H9 (cell line): ENCODE measurements around the gene ZMIZ2. TPM values are rescaled to one million over a fixed set of nuclear protein-coding genes. Genes with fewer than 3 reads are reported as not detected.

Experiments used
- DNase-seq: peaks from one replicate; pipeline ENCODE4 v3.0.0-alpha.2; 2017
- H2AFZ ChIP-seq: one replicate; pipeline ENCODE4 v1.6.1; 2013; ENCODE audit warnings: mild to moderate bottlenecking, low read length, control low read depth, moderate library complexity
- H2AK5ac ChIP-seq: 2 replicates; pipeline ENCODE4 v1.6.1; 2013; ENCODE audit warnings: low read length, control low read depth, mixed read lengths; ENCODE audit not compliant: insufficient read length
- H2BK120ac ChIP-seq: one replicate; pipeline ENCODE4 v1.6.1; 2013; ENCODE audit warnings: low read depth, mild to moderate bottlenecking, low read length, control low read depth, inconsistent platforms; ENCODE audit not compliant: poor library complexity, severe bottlenecking
- H2BK12ac ChIP-seq: 2 replicates; pipeline ENCODE4 v1.6.1; 2013; ENCODE audit warnings: low read length, control low read depth, mixed read lengths, low read depth; ENCODE audit not compliant: insufficient read length
- H2BK15ac ChIP-seq: 2 replicates; pipeline ENCODE4 v1.6.1; 2013; ENCODE audit warnings: low read depth, low read length, control low read depth
- H2BK20ac ChIP-seq: one replicate; pipeline ENCODE4 v1.6.1; 2013; ENCODE audit warnings: low read depth, mild to moderate bottlenecking, low read length, control low read depth, inconsistent platforms; ENCODE audit not compliant: poor library complexity, severe bottlenecking
- H2BK5ac ChIP-seq: 2 replicates; pipeline ENCODE4 v1.6.1; 2013; ENCODE audit warnings: low read length, control low read depth, mixed read lengths; ENCODE audit not compliant: insufficient read length
- H3K14ac ChIP-seq: 2 replicates; pipeline ENCODE4 v1.6.1; 2013; ENCODE audit warnings: low read length, control low read depth; ENCODE audit not compliant: insufficient read depth
- H3K18ac ChIP-seq: 2 replicates; pipeline ENCODE4 v1.6.1; 2013; ENCODE audit warnings: low read depth, mild to moderate bottlenecking, mixed read lengths, low read length, control low read depth; ENCODE audit not compliant: insufficient read length
- H3K23ac ChIP-seq: 2 replicates; pipeline ENCODE4 v1.6.1; 2013; ENCODE audit warnings: low read length, control low read depth, mixed read lengths, low read depth; ENCODE audit not compliant: insufficient read length
- H3K23me2 ChIP-seq: 2 replicates; pipeline ENCODE4 v1.6.1; 2013; ENCODE audit warnings: low read depth, mild to moderate bottlenecking, mixed read lengths, low read length, control low read depth; ENCODE audit not compliant: insufficient read length, poor library complexity, severe bottlenecking
- H3K27ac ChIP-seq: 2 replicates; pipeline ENCODE4 v1.5.1; 2013; ENCODE audit warnings: low read length, control low read depth, mixed read lengths, low read depth; ENCODE audit not compliant: insufficient read length
- H3K27me3 ChIP-seq: 2 replicates; pipeline ENCODE4 v1.6.1; 2013; ENCODE audit warnings: low read length, control low read depth, inconsistent platforms; ENCODE audit not compliant: insufficient read depth
- H3K4ac ChIP-seq: 2 replicates; pipeline ENCODE4 v1.6.1; 2013; ENCODE audit warnings: low read depth, mild to moderate bottlenecking, control low read depth, inconsistent platforms, low read length, moderate library complexity
- H3K4me1 ChIP-seq: 2 replicates; pipeline ENCODE4 v1.6.1; 2013; ENCODE audit warnings: low read length, control low read depth, inconsistent platforms; ENCODE audit not compliant: insufficient read depth
- H3K4me2 ChIP-seq: 2 replicates; pipeline ENCODE4 v1.6.1; 2013; ENCODE audit warnings: low read length, control low read depth, mixed read lengths; ENCODE audit not compliant: insufficient read length, insufficient read depth
- H3K56ac ChIP-seq: 2 replicates; pipeline ENCODE4 v1.6.1; 2013; ENCODE audit warnings: low read depth, mild to moderate bottlenecking, mixed read lengths, low read length, control low read depth; ENCODE audit not compliant: insufficient read length
- H3K79me1 ChIP-seq: 2 replicates; pipeline ENCODE4 v1.6.1; 2013; ENCODE audit warnings: low read depth, mild to moderate bottlenecking, moderate library complexity, low read length, control low read depth, inconsistent platforms; ENCODE audit not compliant: insufficient read depth, poor library complexity, severe bottlenecking
- H3K79me2 ChIP-seq: 2 replicates; pipeline ENCODE4 v1.6.1; 2013; ENCODE audit warnings: low read length, control low read depth, inconsistent platforms; ENCODE audit not compliant: insufficient read depth
- H3K9ac ChIP-seq: 2 replicates; pipeline ENCODE4 v1.6.1; 2013; ENCODE audit warnings: low read length, control low read depth, mixed read lengths; ENCODE audit not compliant: insufficient read length; ENCODE audit errors: extremely low read depth
- H3K9me3 ChIP-seq: one replicate; pipeline ENCODE4 v1.6.1; 2013; ENCODE audit warnings: low read depth, low read length, inconsistent platforms; ENCODE audit not compliant: control insufficient read depth
- H3T11ph ChIP-seq: one replicate; pipeline ENCODE4 v1.6.1; 2013; ENCODE audit warnings: mild to moderate bottlenecking, low read length, control low read depth, inconsistent platforms
- H4K20me1 ChIP-seq: one replicate; pipeline ENCODE4 v1.6.1; 2013; ENCODE audit not compliant: control insufficient read depth, insufficient read length, insufficient read depth
- H4K5ac ChIP-seq: 2 replicates; pipeline ENCODE4 v1.6.1; 2013; ENCODE audit warnings: low read depth, mild to moderate bottlenecking, mixed read lengths, low read length, control low read depth; ENCODE audit not compliant: insufficient read length
- H4K8ac ChIP-seq: replicated peaks from 2 replicates; pipeline ENCODE4 v1.6.1; 2013; ENCODE audit warnings: low read length, control low read depth, mixed read lengths, low read depth; ENCODE audit not compliant: insufficient read length
- H4K91ac ChIP-seq: 2 replicates; pipeline ENCODE4 v1.6.1; 2013; ENCODE audit warnings: low read depth, mild to moderate bottlenecking, moderate library complexity, mixed read lengths, low read length, control low read depth; ENCODE audit not compliant: insufficient read length
- H3K27ac Mint-ChIP-seq, 3 experiments: 2 replicates in 2 of 3; 3 replicates in 1 of 3; pipeline ENCODE4 v1.8.0; 2020 to 2021; ENCODE audit warnings: mixed read lengths in 3 of 3, mild to moderate bottlenecking in 1 of 3, moderate library complexity in 1 of 3
- H3K27me3 Mint-ChIP-seq: 2 replicates; pipeline ENCODE4 v1.8.0; 2021; ENCODE audit warnings: low read depth, mild to moderate bottlenecking, moderate library complexity, mixed read lengths
- H3K36me3 Mint-ChIP-seq, 3 experiments: 2 replicates in 2 of 3; 3 replicates in 1 of 3; pipeline ENCODE4 v1.8.0; 2020 to 2021; ENCODE audit warnings: low read depth in 3 of 3, mixed read lengths in 3 of 3; ENCODE audit not compliant: insufficient read depth in 1 of 3
- H3K4me1 Mint-ChIP-seq, 2 experiments: 2 replicates each; pipeline ENCODE4 v1.8.0; 2020; ENCODE audit warnings: mixed read lengths in 2 of 2
- H3K4me3 Mint-ChIP-seq, 2 experiments: 2 replicates in 1 of 2; 3 replicates in 1 of 2; pipeline ENCODE4 v1.8.0; 2020 to 2021; ENCODE audit warnings: mild to moderate bottlenecking in 2 of 2, mixed read lengths in 2 of 2, moderate library complexity in 1 of 2
- H3K9me3 Mint-ChIP-seq, 2 experiments: 2 replicates in 1 of 2; 3 replicates in 1 of 2; pipeline ENCODE4 v1.8.0; 2020; ENCODE audit warnings: mild to moderate bottlenecking in 2 of 2, mixed read lengths in 2 of 2, moderate library complexity in 1 of 2
- CTCF ChIP-seq: fragments of 200-600 bp; sonication (generic); conservative IDR thresholded peaks from 3 replicates; pipeline ENCODE4 v1.8.0; 2021; ENCODE audit warnings: antibody characterized with exemption, mild to moderate bottlenecking
- WGBS: extraction: QIAGEN DNeasy Blood & Tissue Kit; methylation state at CpG from one replicate; pipeline ENCODE4 v1.1.7; 2013; ENCODE audit warnings: missing lambda C conversion rate, low lambda C conversion rate, mixed read lengths; ENCODE audit not compliant: insufficient read length; ENCODE audit errors: extremely low coverage; 5-methylcytosine and 5-hydroxymethylcytosine counted together
- total RNA-seq: library from RNA; stranded (reverse); gene quantifications from 2 replicates; pipeline ENCODE4 v1.2.1, GENCODE V29; 2021

ZMIZ2 gene
- total RNA-seq, 1 experiment from 2014 or later = 72.9 TPM

GRCh38 chr7:44703921-44704320 is 44.7 kb upstream of the ZMIZ2 start:
- Histone ChIP-seq H3K56ac (no peak overlapping the region), H3K23me2 (no peaks in the 10 kb centered on the region), H3K79me2 (no peaks in the 10 kb centered on the region), H2AK5ac (no peak overlapping the region), H3K4me2 (no peak overlapping the region), H3K4me1 (no peaks in the 10 kb centered on the region), H3K9ac (no peak overlapping the region), H2BK12ac (no peak overlapping the region), H2BK20ac (no peak overlapping the region), H2AFZ (no peak overlapping the region), H3T11ph (no peak overlapping the region), H3K4ac (no peak overlapping the region), H3K23ac (no peak overlapping the region), H4K8ac (no peak overlapping the region), H4K91ac (no peak overlapping the region), H3K27me3 (no peaks in the 10 kb centered on the region), H2BK15ac (no peak overlapping the region), H3K14ac (no peak overlapping the region), H3K18ac (no peak overlapping the region), H3K79me1 (no peaks in the 10 kb centered on the region), H4K20me1 (no peaks in the 10 kb centered on the region), H3K27ac (no peak overlapping the region), H3K9me3 (no peaks in the 10 kb centered on the region), H2BK5ac (no peak overlapping the region), H4K5ac (no peak overlapping the region), H2BK120ac (no peak overlapping the region)
- H3K4me3 Mint-ChIP-seq = no peak overlapping the region
- WGBS = no CpG with 5 or more reads among the region's 1 CpG
- H3K27ac Mint-ChIP-seq = no peak overlapping the region
- H3K9me3 Mint-ChIP-seq = no peaks in the 10 kb centered on the region
- no peaks in the 10 kb centered on the region for H3K4me1 Mint-ChIP-seq
- TF ChIP-seq CTCF = no peak
- no peak for DNase-seq
- H3K36me3 Mint-ChIP-seq = peaks cover 29 to 55% (median 54%) of the 10 kb centered on the region in 3 experiments
- no peaks in the 10 kb centered on the region for H3K27me3 Mint-ChIP-seq
